ENCODE results near the gene PIGT. TPM values are rescaled to one million over a fixed set of nuclear protein-coding genes. Genes with fewer than 3 reads are reported as not detected.

The PIGT gene
- total and polyA plus RNA-seq, 9 donors, result 30.0 to 172 (median 69.3) TPM

DNA sequence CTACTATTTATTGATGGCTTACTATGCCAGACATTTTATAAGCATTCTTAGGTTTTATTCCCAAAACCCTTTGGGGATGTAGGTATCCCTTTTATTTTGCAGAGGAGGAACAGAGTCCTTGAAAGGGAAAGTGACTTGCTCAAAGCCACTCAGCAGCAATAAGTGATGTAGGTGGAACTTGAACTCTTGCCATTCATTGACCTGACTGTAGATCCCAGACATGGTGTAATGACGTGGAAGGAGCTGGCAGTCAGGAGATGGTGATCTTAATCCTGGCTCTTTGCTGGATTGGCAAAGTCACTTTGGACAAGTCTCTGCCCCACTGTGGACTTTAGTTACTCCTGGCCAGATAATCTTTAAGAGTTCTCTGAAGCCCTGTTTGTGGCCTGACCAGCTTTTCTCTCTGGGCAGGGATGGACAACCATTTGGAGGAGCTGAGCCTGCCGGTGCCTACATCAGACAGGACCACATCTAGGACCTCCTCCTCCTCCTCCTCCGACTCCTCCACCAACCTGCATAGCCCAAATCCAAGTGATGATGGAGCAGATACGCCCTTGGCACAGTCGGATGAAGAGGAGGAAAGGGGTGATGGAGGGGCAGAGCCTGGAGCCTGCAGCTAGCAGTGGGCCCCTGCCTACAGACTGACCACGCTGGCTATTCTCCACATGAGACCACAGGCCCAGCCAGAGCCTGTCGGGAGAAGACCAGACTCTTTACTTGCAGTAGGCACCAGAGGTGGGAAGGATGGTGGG is 6.2 kb upstream of the PIGT start:
- no peak for DNase-seq
- intact Hi-C loops (cut with DNase I), result loop anchor here in 2 of 4 donors (5.0 to 10.0 kb wide), 2 partner anchors 543 to 765 kb away; no protein-coding TSS in a partner anchor
- WGBS, 3 donors, result 84 to 95% (median 90%) methylated on average over 7 of the region's 7 CpGs
- H3K4me3 ChIP-seq, result no peak overlapping the region
- H3K27me3 ChIP-seq, result no peaks in the 10 kb centered on the region
- H3K9me3 ChIP-seq, result no peaks in the 10 kb centered on the region
- no peak for TF ChIP-seq EP300 (IDR thresholded peaks at IDR 0.05)
- no peak for TF ChIP-seq POLR2A (IDR thresholded peaks at IDR 0.05)
- no peak for TF ChIP-seq CTCF (IDR thresholded peaks at IDR 0.05)
- no peak overlapping the region for H3K27ac ChIP-seq
- no peaks in the 10 kb centered on the region for H3K36me3 ChIP-seq
- H3K4me1 ChIP-seq (ENCODE audit: insufficient read depth), result peaks cover 3% of the 10 kb centered on the region

DNA sequence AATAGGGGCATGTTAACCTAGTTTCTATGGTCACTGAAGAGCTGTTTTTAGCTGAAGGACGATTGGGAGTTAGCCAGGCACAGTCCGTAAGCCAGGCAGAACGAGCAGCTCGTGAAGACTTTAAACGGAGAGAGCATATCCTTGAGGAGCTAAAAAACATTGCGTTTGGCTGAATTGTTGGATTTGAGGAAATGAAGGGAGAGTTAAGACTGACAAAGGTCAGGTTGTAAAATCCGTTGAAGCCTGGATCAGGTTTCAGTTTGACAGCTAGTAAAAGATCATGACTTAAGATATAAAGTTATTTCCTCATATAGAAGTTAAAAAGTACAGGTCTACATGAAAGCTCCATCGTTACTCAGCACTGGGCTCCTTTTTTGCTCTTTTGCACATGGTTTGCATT is 5.1 kb upstream of the PIGT start:
- no peaks in the 10 kb centered on the region for H3K36me3 ChIP-seq
- intact Hi-C loops (cut with DNase I), result loop anchor here in 1 of 4 donors (10.0 kb wide), 1 partner anchor 766 kb away; no protein-coding TSS in a partner anchor
- WGBS, 3 donors, result 52 to 60% (median 58%) methylated on average over 8 of the region's 8 CpGs
- no peak overlapping the region for H3K4me3 ChIP-seq
- DNase-seq, result no peak
- H3K4me1 ChIP-seq (ENCODE audit: insufficient read depth), result peaks cover 3% of the 10 kb centered on the region
- H3K27me3 ChIP-seq, result no peaks in the 10 kb centered on the region
- TF ChIP-seq POLR2A (IDR thresholded peaks at IDR 0.05) (no peak), EP300 (IDR thresholded peaks at IDR 0.05) (no peak), CTCF (IDR thresholded peaks at IDR 0.05) (no peak)
- H3K27ac ChIP-seq, result no peak overlapping the region
- H3K9me3 ChIP-seq, result no peaks in the 10 kb centered on the region

- Histone ChIP-seq H3K4me1 (ENCODE audit: insufficient read depth) (peaks cover 5% of the 10 kb centered on the region), H3K36me3 (no peaks in the 10 kb centered on the region), H3K4me3 (no peak overlapping the region), H3K9me3 (no peaks in the 10 kb centered on the region), H3K27ac (no peak overlapping the region), H3K27me3 (no peaks in the 10 kb centered on the region)
- TF ChIP-seq EP300 (IDR thresholded peaks at IDR 0.05) (no peak), POLR2A (IDR thresholded peaks at IDR 0.05) (no peak), CTCF (IDR thresholded peaks at IDR 0.05) (no peak)
- intact Hi-C loops (cut with DNase I), result loop anchor here in 1 of 4 donors (10.0 kb wide), 1 partner anchor 768 kb away; no protein-coding TSS in a partner anchor
- DNase-seq, result no peak
- 43 to 60% (median 51%) methylated on average over 5 of the region's 5 CpGs for WGBS, 3 donors
Measured at GRCh38 chr20:45412653-45413052, 3.3 kb upstream of the PIGT start.

GRCh38 chr20:45413479-45413878 is 2.5 kb upstream of the PIGT start:
- TF ChIP-seq CTCF (IDR thresholded peaks at IDR 0.05) (no peak), POLR2A (IDR thresholded peaks at IDR 0.05) (no peak), EP300 (IDR thresholded peaks at IDR 0.05) (no peak)
- 65 to 78% (median 67%) methylated on average over 3 of the region's 3 CpGs for WGBS, 3 donors
- no peaks in the 10 kb centered on the region for H3K9me3 ChIP-seq
- DNase-seq, result no peak
- H3K4me1 ChIP-seq (ENCODE audit: insufficient read depth), result peaks cover 5% of the 10 kb centered on the region
- H3K27ac ChIP-seq, result no peak overlapping the region
- H3K27me3 ChIP-seq, result no peaks in the 10 kb centered on the region
- no peaks in the 10 kb centered on the region for H3K36me3 ChIP-seq
- H3K4me3 ChIP-seq, result no peak overlapping the region
- intact Hi-C loops (cut with DNase I), result loop anchor here in 1 of 4 donors (10.0 kb wide), 1 partner anchor 769 kb away; no protein-coding TSS in a partner anchor
